H1 (cell line): Measurements from ENCODE around the gene GUCY2C. TPM values are rescaled to one million over a fixed set of nuclear protein-coding genes. Genes with fewer than 3 reads are reported as not detected.

ENCODE experiments used
- CTCF ChIA-PET: fragments of 300-600 bp; sonication (Branson Sonifier 250); formaldehyde crosslinking; loops from one replicate; lab custom pipeline; 2021; ENCODE audit not compliant: partially characterized antibody; lab: Charles Lee
- POLR2A ChIA-PET: fragments of 300-600 bp; sonication (Branson Sonifier 250); formaldehyde crosslinking; loops from one replicate; lab custom pipeline; 2021; ENCODE audit warnings: inconsistent platforms; ENCODE audit not compliant: partially characterized antibody; lab: Charles Lee
- DNase-seq, 2 experiments: peaks; one replicate each; pipeline versions ENCODE4 v3.0.0 to v3.0.0-alpha.2; 2010 to 2022; ENCODE audit warnings: low spot score in 2 of 2, low read depth in 1 of 2, mixed read lengths in 1 of 2
- FAIRE-seq: peaks from 2 replicates; lab custom pipeline; 2011; peaks lifted over from hg19 to GRCh38; lab: Jason Lieb, UNC
- H2AFZ ChIP-seq: 2 replicates; pipeline ENCODE4 v1.8.1; 2012; ENCODE audit warnings: low read length, inconsistent platforms
- H2AK5ac ChIP-seq: 2 replicates; pipeline ENCODE4 v1.6.1; 2013; ENCODE audit warnings: low read depth, low read length
- H2BK120ac ChIP-seq: replicated peaks from 2 replicates; pipeline ENCODE3; 2013; ENCODE audit warnings: low read depth, low read length, inconsistent platforms
- H2BK12ac ChIP-seq: 2 replicates; pipeline ENCODE4 v1.6.1; 2013; ENCODE audit warnings: low read depth, low read length
- H2BK15ac ChIP-seq: 2 replicates; pipeline ENCODE4 v1.6.1; 2013; ENCODE audit warnings: low read length
- H2BK20ac ChIP-seq: 2 replicates; pipeline ENCODE4 v1.6.1; 2013; ENCODE audit warnings: low read length
- H2BK5ac ChIP-seq: 2 replicates; pipeline ENCODE4 v1.6.1; 2013; ENCODE audit warnings: low read depth, low read length
- H3K14ac ChIP-seq: 2 replicates; pipeline ENCODE4 v1.6.1; 2013; ENCODE audit warnings: inconsistent platforms; ENCODE audit not compliant: insufficient read length
- H3K18ac ChIP-seq: 2 replicates; pipeline ENCODE4 v1.6.1; 2013; ENCODE audit warnings: low read length; ENCODE audit errors: extremely low read depth
- H3K23ac ChIP-seq: 2 replicates; pipeline ENCODE4 v1.6.1; 2013; ENCODE audit warnings: inconsistent platforms; ENCODE audit not compliant: insufficient read length
- H3K23me2 ChIP-seq: 2 replicates; pipeline ENCODE4 v1.6.1; 2013; ENCODE audit warnings: low read depth, low read length
- H3K27ac ChIP-seq: 2 replicates; pipeline ENCODE4 v1.6.1; 2011; ENCODE audit warnings: low read depth, low read length, inconsistent platforms
- H3K27me3 ChIP-seq, 4 experiments: replicated peaks in 1 of 4; 1 replicate in 1 of 4; 2 replicates in 3 of 4; pipeline versions ENCODE4 v1.6.1 to v1.8.1; 2011 to 2013; ENCODE audit warnings: low read length in 3 of 4, mild to moderate bottlenecking in 3 of 4, inconsistent platforms in 2 of 4, mixed read lengths in 2 of 4, moderate library complexity in 1 of 4; ENCODE audit not compliant: control insufficient read depth in 3 of 4, insufficient read depth in 3 of 4; ENCODE audit errors: extremely low read depth in 1 of 4
- H3K36me3 ChIP-seq, 4 experiments: 2 replicates each; pipeline versions ENCODE4 v1.6.1 to v1.8.1; 2011 to 2013; ENCODE audit warnings: mild to moderate bottlenecking in 4 of 4, low read length in 3 of 4, moderate library complexity in 2 of 4, control low read depth in 1 of 4, inconsistent platforms in 1 of 4; ENCODE audit not compliant: insufficient read depth in 4 of 4, control insufficient read depth in 2 of 4
- H3K4ac ChIP-seq: replicated peaks from 2 replicates; pipeline ENCODE3; 2013; ENCODE audit warnings: low read length, low read depth, mixed read lengths, inconsistent platforms; ENCODE audit not compliant: insufficient read length
- H3K4me1 ChIP-seq, 4 experiments: replicated peaks in 1 of 4; 1 replicate in 1 of 4; 2 replicates in 3 of 4; pipeline versions ENCODE4 v1.6.1 to v1.8.1; 2011 to 2013; ENCODE audit warnings: low read length in 3 of 4, inconsistent platforms in 2 of 4, mixed read lengths in 1 of 4; ENCODE audit not compliant: insufficient read depth in 4 of 4, control insufficient read depth in 3 of 4
- H3K4me2 ChIP-seq, 2 experiments: 2 replicates each; pipeline versions ENCODE4 v1.6.1 to v1.8.1; 2011 to 2013; ENCODE audit warnings: low read depth in 2 of 2, low read length in 2 of 2, control low read depth in 1 of 2, inconsistent platforms in 1 of 2, mild to moderate bottlenecking in 1 of 2; ENCODE audit not compliant: insufficient read depth in 1 of 2
- H3K4me3 ChIP-seq, 4 experiments: fragments of 200-600, 300-600 bp in 1 of 4; sonication (generic), shearing (Covaris generic), sonication (Bioruptor Twin) in 1 of 4; 2 replicates each; pipeline versions ENCODE4 v1.5.1 to v1.8.1; 2011 to 2016; ENCODE audit warnings: low read length in 4 of 4, low read depth in 3 of 4, control low read depth in 2 of 4, inconsistent platforms in 2 of 4, mild to moderate bottlenecking in 2 of 4, mixed read lengths in 1 of 4, moderate library complexity in 1 of 4; ENCODE audit not compliant: insufficient read depth in 2 of 4; ENCODE audit errors: extremely low read depth in 1 of 4
- H3K56ac ChIP-seq: replicated peaks from 2 replicates; pipeline ENCODE3; 2013; ENCODE audit warnings: low read depth, mild to moderate bottlenecking, mixed read lengths, low read length, inconsistent platforms; ENCODE audit not compliant: insufficient read length
- H3K79me1 ChIP-seq: 2 replicates; pipeline ENCODE4 v1.6.1; 2013; ENCODE audit warnings: low read depth, low read length, control low read depth
- H3K79me2 ChIP-seq, 2 experiments: 2 replicates each; pipeline versions ENCODE4 v1.6.1 to v1.8.1; 2012 to 2013; ENCODE audit warnings: low read length in 2 of 2, mild to moderate bottlenecking in 2 of 2, inconsistent platforms in 1 of 2; ENCODE audit not compliant: insufficient read depth in 2 of 2, control insufficient read depth in 1 of 2
- H3K9ac ChIP-seq, 4 experiments: replicated peaks in 1 of 4; 1 replicate in 1 of 4; 2 replicates in 3 of 4; pipeline versions ENCODE4 v1.6.1 to v1.8.1; 2011 to 2013; ENCODE audit warnings: low read depth in 3 of 4, low read length in 3 of 4, control low read depth in 2 of 4, mild to moderate bottlenecking in 2 of 4, moderate library complexity in 2 of 4, inconsistent platforms in 1 of 4; ENCODE audit errors: extremely low read depth in 1 of 4
- H3K9me3 ChIP-seq, 2 experiments: 2 replicates each; pipeline versions ENCODE4 v1.6.1 to v1.8.1; 2012 to 2013; ENCODE audit warnings: mild to moderate bottlenecking in 2 of 2, moderate library complexity in 2 of 2, control low read depth in 1 of 2, inconsistent platforms in 1 of 2, low read depth in 1 of 2, low read length in 1 of 2, mixed read lengths in 1 of 2; ENCODE audit not compliant: insufficient read depth in 2 of 2
- H4K20me1 ChIP-seq, 2 experiments: replicated peaks in 1 of 2; 2 replicates each; pipeline versions ENCODE3 to v1.8.1; 2011 to 2013; ENCODE audit warnings: inconsistent platforms in 2 of 2, low read length in 2 of 2, mild to moderate bottlenecking in 1 of 2; ENCODE audit not compliant: insufficient read depth in 2 of 2, control insufficient read depth in 1 of 2
- H4K5ac ChIP-seq: 2 replicates; pipeline ENCODE4 v1.6.1; 2013; ENCODE audit warnings: low read length, low read depth, mixed read lengths, inconsistent platforms; ENCODE audit not compliant: insufficient read length
- H4K8ac ChIP-seq: 2 replicates; pipeline ENCODE4 v1.8.0; 2013; ENCODE audit warnings: mild to moderate bottlenecking, moderate library complexity, low read length, inconsistent platforms; ENCODE audit not compliant: insufficient read depth; ENCODE audit errors: extremely low read depth
- H4K91ac ChIP-seq: replicated peaks from 2 replicates; pipeline ENCODE3; 2013; ENCODE audit warnings: low read length, mixed read lengths, inconsistent platforms; ENCODE audit not compliant: insufficient read length
- BACH1 ChIP-seq: IDR thresholded peaks from 2 replicates; pipeline ENCODE4 v1.6.1; 2012; ENCODE audit warnings: low read length, improper control_type of control experiment
- BCL11A ChIP-seq, 2 experiments: IDR thresholded peaks; one replicate each; pipeline ENCODE4 v1.6.1; 2011; ENCODE audit warnings: low read depth in 2 of 2, low read length in 2 of 2, mild to moderate bottlenecking in 2 of 2
- BRCA1 ChIP-seq: IDR thresholded peaks from 2 replicates; pipeline ENCODE4 v1.6.1; 2012; ENCODE audit warnings: low read depth, low read length, improper control_type of control experiment
- CBX8 ChIP-seq: fragments of 300-800, 300-1000 bp; sonication (generic); IDR thresholded peaks from 2 replicates; pipeline ENCODE4 v1.7.1; 2016; ENCODE audit warnings: low read depth, low read length, borderline replicate concordance
- MAFK ChIP-seq: IDR thresholded peaks from 2 replicates; pipeline ENCODE4 v1.6.1; 2012; ENCODE audit warnings: low read depth, mild to moderate bottlenecking, improper control_type of control experiment, low read length
- NANOG ChIP-seq: IDR thresholded peaks from 2 replicates; pipeline ENCODE4 v1.6.1; 2011; ENCODE audit warnings: low read length, low read depth, mild to moderate bottlenecking, inconsistent platforms; ENCODE audit not compliant: insufficient read depth, poor library complexity, severe bottlenecking
- NRF1 ChIP-seq: IDR thresholded peaks from 2 replicates; pipeline ENCODE4 v1.6.1; 2011; ENCODE audit warnings: mild to moderate bottlenecking, low read depth, low read length, improper control_type of control experiment
- PHF8 ChIP-seq: fragments of 200-600 bp; sonication (generic); conservative IDR thresholded peaks from 2 replicates; pipeline ENCODE4 v1.7.1; 2012; ENCODE audit warnings: low read depth, mild to moderate bottlenecking, inconsistent platforms, low read length, moderate library complexity
- SIN3A ChIP-seq, 2 experiments: IDR thresholded peaks in 1 of 2; conservative IDR thresholded peaks in 1 of 2; 2 replicates each; pipeline ENCODE4 v1.6.1; 2011 to 2012; ENCODE audit warnings: low read length in 2 of 2, improper control_type of control experiment in 1 of 2, low read depth in 1 of 2, mild to moderate bottlenecking in 1 of 2
- SP1 ChIP-seq: IDR thresholded peaks from 2 replicates; pipeline ENCODE4 v1.6.1; 2011; ENCODE audit warnings: low read depth, low read length
- SRF ChIP-seq: IDR thresholded peaks from 2 replicates; pipeline ENCODE4 v1.6.1; 2011; ENCODE audit warnings: mild to moderate bottlenecking, low read depth, low read length, moderate library complexity
- TEAD4 ChIP-seq: IDR thresholded peaks from 2 replicates; pipeline ENCODE4 v1.6.1; 2012; ENCODE audit warnings: low read depth, low read length, inconsistent platforms, mixed read lengths
- polyA plus RNA-seq, 7 experiments: library from polyadenylated mRNA; depleted of rRNA in 3 of 7; stranded (reverse) in 5 of 7; unstranded in 2 of 7; fragments of >200 nt in 5 of 7; fragments of 200-250 nt in 2 of 7; gene quantifications; 1 replicate in 5 of 7; 2 replicates in 1 of 7; 4 replicates in 1 of 7; pipeline versions ENCODE4 v1.2.1 to v1.2.3, GENCODE V29; 2011 to 2013; ENCODE audit warnings: missing spikeins in 2 of 7, mixed read lengths in 2 of 7
- total RNA-seq: library from RNA; stranded (reverse); fragmentation: NEBNext Ultra II Directional; extraction: Animal tissue kit (Norgen Biotek cat#: 25700); gene quantifications from 2 replicates; pipeline ENCODE4 v1.2.1, GENCODE V29; 2021

GUCY2C gene
- total and polyA plus RNA-seq, 2 of the 8 experiments (the other 6 are each of a cell fraction or from before 2014, with no cell fraction given) = 1.9 to 3.2 TPM

DNA sequence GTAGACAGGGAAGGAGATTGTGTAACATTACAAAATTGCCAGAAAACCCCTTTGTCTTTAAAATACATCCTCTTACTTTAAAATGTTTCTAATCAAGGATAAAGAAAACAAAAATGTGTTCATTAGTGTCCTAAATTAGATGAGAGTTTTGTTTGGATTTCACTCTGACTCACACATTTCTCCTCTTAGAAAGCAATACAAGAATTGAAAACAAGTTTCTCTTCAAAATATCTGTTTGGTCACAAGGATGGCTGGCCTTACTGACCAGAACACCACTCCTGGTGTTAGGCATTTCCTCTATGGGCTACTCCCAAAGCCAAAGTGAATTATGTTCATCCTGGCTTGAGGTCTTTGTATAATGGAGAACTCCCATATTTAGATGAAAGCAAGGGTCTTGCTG is 6.4 kb downstream of the GUCY2C start:
- Histone ChIP-seq H3K4me3 (no peak overlapping the region), H4K8ac (no peak overlapping the region), H2BK20ac (no peak overlapping the region), H2BK15ac (no peak overlapping the region), H3K27ac (no peak overlapping the region), H3K36me3 (peaks cover 0 to 5% (median 0%) of the 10 kb centered on the region in 4 experiments; a peak in 2 of 8 replicates), H2BK5ac (no peak overlapping the region), H3K79me2 (no peaks in the 10 kb centered on the region), H3K9me3 (no peaks in the 10 kb centered on the region), H3K56ac (no peak overlapping the region), H3K4ac (no peak overlapping the region), H2AK5ac (no peak overlapping the region), H4K20me1 (peaks cover 0 to 2% of the 10 kb centered on the region in 2 experiments), H3K23me2 (no peaks in the 10 kb centered on the region), H3K9ac (no peak overlapping the region), H3K27me3 (peaks cover 1 to 4% (median 3%) of the 10 kb centered on the region in 4 experiments; a peak in 4 of 7 replicates), H2BK12ac (no peak overlapping the region), H3K79me1 (no peaks in the 10 kb centered on the region), H3K23ac (no peak overlapping the region), H2AFZ (no peak overlapping the region), H3K14ac (no peak overlapping the region), H3K4me1 (no peaks in the 10 kb centered on the region; a peak in 1 of 7 replicates), H4K91ac (no peak overlapping the region), H4K5ac (no peak overlapping the region), H2BK120ac (no peak overlapping the region), H3K18ac (no peak overlapping the region), H3K4me2 (no peak overlapping the region)
- ChIA-PET CTCF (no interaction called here), POLR2A (interaction anchor here (0.9 to 12.8 kb wide), 4 partner anchors 10 to 78 kb away, joined by 3 to 120 read pairs (median 24); no protein-coding TSS in a partner anchor)
- TF ChIP-seq CBX8 (no peak), NRF1 (no peak), MAFK (no peak), SRF (no peak), SP1 (no peak), BCL11A (IDR thresholded peaks at IDR 0.05; ENCODE audit: low read depth in 2 of 2, low read length in 2 of 2) (no peak), SIN3A (conservative IDR thresholded peaks at IDR 0.05 in 1 of 2, IDR thresholded peaks at IDR 0.05 in 1 of 2; ENCODE audit: low read depth in 1 of 2, low read length in 2 of 2) (no peak), BACH1 (no peak), TEAD4 (no peak), NANOG (no peak), PHF8 (no peak), BRCA1 (no peak)
- no peak for DNase-seq
- no peak for FAIRE-seq
